SK-N-SH (cell line): ENCODE data around the gene CACNA2D3. TPM values are rescaled to one million over a fixed set of nuclear protein-coding genes. Genes with fewer than 3 reads are reported as not detected.

ENCODE experiments used
- CTCF ChIA-PET: fragments of 300-600, 350-600 bp; formaldehyde crosslinking; extraction: SDS; loops from one replicate; lab custom pipeline; 2021; lab: Yijun Ruan, JAX
- POLR2A ChIA-PET: fragments of 350-600 bp; sonication (Branson Sonifier 250); formaldehyde crosslinking; extraction: SDS; loops from one replicate; lab custom pipeline; 2020; ENCODE audit warnings: antibody characterized with exemption, inconsistent platforms; lab: Yijun Ruan, JAX
- DNase-seq: peaks from one replicate; pipeline ENCODE4 v3.0.0; 2012
- H2AFZ ChIP-seq: fragments of 200-600 bp; sonication (generic); 2 replicates; pipeline ENCODE4 v1.8.1; 2016; ENCODE audit warnings: antibody characterized with exemption, mild to moderate bottlenecking, low read depth
- H3F3A ChIP-seq: fragments of 200-600 bp; sonication (generic); replicated peaks from 2 replicates; pipeline ENCODE3; 2016; ENCODE audit warnings: antibody characterized with exemption, mild to moderate bottlenecking; ENCODE audit not compliant: insufficient read depth
- H3K27ac ChIP-seq, 2 experiments: fragments of 200-500 bp in 1 of 2; fragments of 200-600 bp in 1 of 2; sonication (Bioruptor generic) in 1 of 2; sonication (generic), shearing (Covaris generic) in 1 of 2; 2 replicates each; pipeline versions ENCODE4 v1.5.1 to v1.6.1; 2014 to 2016; ENCODE audit warnings: low read depth in 2 of 2, inconsistent platforms in 1 of 2, low read length in 1 of 2, mild to moderate bottlenecking in 1 of 2, mixed read lengths in 1 of 2
- H3K27me3 ChIP-seq: fragments of 200-600 bp; sonication (generic), shearing (Covaris generic); 2 replicates; pipeline ENCODE4 v1.6.1; 2016; ENCODE audit warnings: mixed run types; ENCODE audit not compliant: insufficient read depth
- H3K36me3 ChIP-seq, 2 experiments: fragments of 200-500 bp in 1 of 2; fragments of 200-600 bp in 1 of 2; sonication (Bioruptor generic) in 1 of 2; sonication (generic) in 1 of 2; replicated peaks in 1 of 2; 2 replicates each; pipeline versions ENCODE3 to v1.5.1; 2014 to 2016; ENCODE audit warnings: low read length in 1 of 2, mild to moderate bottlenecking in 1 of 2; ENCODE audit not compliant: insufficient read depth in 2 of 2, control insufficient read depth in 1 of 2
- H3K4me1 ChIP-seq, 2 experiments: fragments of 200-500 bp in 1 of 2; fragments of 200-600 bp in 1 of 2; sonication (Bioruptor generic) in 1 of 2; sonication (generic), shearing (Covaris generic) in 1 of 2; 2 replicates each; pipeline versions ENCODE4 v1.5.1 to v1.6.1; 2014 to 2016; ENCODE audit warnings: low read depth in 1 of 2, low read length in 1 of 2, mixed run types in 1 of 2; ENCODE audit not compliant: insufficient read depth in 2 of 2, control insufficient read depth in 1 of 2
- H3K4me2 ChIP-seq: fragments of 200-600 bp; sonication (generic), shearing (Covaris generic); 2 replicates; pipeline ENCODE4 v1.6.1; 2017; ENCODE audit warnings: mixed run types
- H3K4me3 ChIP-seq, 2 experiments: fragments of 200-500 bp in 1 of 2; fragments of 200-600 bp in 1 of 2; sonication (Bioruptor generic) in 1 of 2; sonication (generic), shearing (Covaris generic) in 1 of 2; 2 replicates each; pipeline versions ENCODE4 v1.5.1 to v1.8.1; 2014 to 2016; ENCODE audit warnings: low read depth in 2 of 2, inconsistent platforms in 1 of 2, low read length in 1 of 2, mild to moderate bottlenecking in 1 of 2, mixed read lengths in 1 of 2, moderate library complexity in 1 of 2
- H3K79me2 ChIP-seq: fragments of 200-600 bp; sonication (generic); 2 replicates; pipeline ENCODE4 v1.8.1; 2017; ENCODE audit warnings: mild to moderate bottlenecking; ENCODE audit not compliant: insufficient read depth
- H3K9ac ChIP-seq: fragments of 200-600 bp; sonication (generic); 2 replicates; pipeline ENCODE4 v1.6.1; 2017; ENCODE audit warnings: mixed run types
- H3K9me2 ChIP-seq: fragments of 200-600 bp; sonication (generic); 2 replicates; pipeline ENCODE4 v1.6.1; 2017; ENCODE audit warnings: mixed run types
- H3K9me3 ChIP-seq: fragments of 200-600 bp; sonication (generic); 2 replicates; pipeline ENCODE4 v1.6.1; 2017; ENCODE audit warnings: mixed run types, mild to moderate bottlenecking, moderate library complexity
- H4K20me1 ChIP-seq: fragments of 200-600 bp; sonication (generic); 2 replicates; pipeline ENCODE4 v1.6.1; 2017; ENCODE audit warnings: mild to moderate bottlenecking, mixed run types; ENCODE audit not compliant: insufficient read depth
- CHD2 ChIP-seq: fragments of 150-350 bp; IDR thresholded peaks from 2 replicates; pipeline ENCODE4 v1.6.1; 2018; ENCODE audit warnings: low read length; ENCODE audit not compliant: partially characterized antibody
- FOXJ3 ChIP-seq: sonication (generic); formaldehyde crosslinking; IDR thresholded peaks from 2 replicates; pipeline ENCODE4 v1.5.1; 2020; ENCODE audit warnings: mild to moderate bottlenecking, missing genetic modification reagents
- FOXM1 ChIP-seq: IDR thresholded peaks from 2 replicates; pipeline ENCODE4 v1.4.0; 2012; ENCODE audit warnings: low read depth, mild to moderate bottlenecking
- IRF3 ChIP-seq: fragments of 150-350 bp; IDR thresholded peaks from 2 replicates; pipeline ENCODE4 v1.6.1; 2016; ENCODE audit warnings: mild to moderate bottlenecking, low read depth, low read length
- MAX ChIP-seq: IDR thresholded peaks from 2 replicates; pipeline ENCODE4 v1.4.0; 2012; ENCODE audit warnings: low read depth
- MXI1 ChIP-seq: IDR thresholded peaks from 2 replicates; pipeline ENCODE4 v1.6.1; 2012; ENCODE audit warnings: mild to moderate bottlenecking, low read depth, low read length, improper control_type of control experiment
- POLR2AphosphoS5 ChIP-seq: IDR thresholded peaks from 2 replicates; pipeline ENCODE4 v1.6.1; 2012; ENCODE audit warnings: low read depth, low read length
- RAD21 ChIP-seq: IDR thresholded peaks from 2 replicates; pipeline ENCODE4 v1.6.1; 2012; ENCODE audit warnings: mild to moderate bottlenecking, low read length
- RXRA ChIP-seq: IDR thresholded peaks from 2 replicates; pipeline ENCODE4 v1.4.0; 2012; ENCODE audit warnings: low read depth, mild to moderate bottlenecking, borderline replicate concordance
- SIN3A ChIP-seq: IDR thresholded peaks from 2 replicates; pipeline ENCODE4 v1.6.1; 2012; ENCODE audit warnings: low read depth, mild to moderate bottlenecking, low read length, moderate library complexity, borderline replicate concordance
- TAF1 ChIP-seq: IDR thresholded peaks from 2 replicates; pipeline ENCODE4 v1.6.1; 2012; ENCODE audit warnings: low read depth, mild to moderate bottlenecking, low read length, moderate library complexity, borderline replicate concordance
- TEAD4 ChIP-seq: IDR thresholded peaks from 2 replicates; pipeline ENCODE4 v1.4.0; 2012; ENCODE audit warnings: mild to moderate bottlenecking, borderline replicate concordance; ENCODE audit not compliant: insufficient read depth
- WGBS: methylation state at CpG from one replicate; pipeline ENCODE4 v1.1.6; 2017; ENCODE audit warnings: low lambda C conversion rate; 5-methylcytosine and 5-hydroxymethylcytosine counted together
- polyA plus RNA-seq, 3 experiments: library from polyadenylated mRNA; depleted of rRNA; stranded (reverse); fragments of >200 nt; gene quantifications; 2 replicates each; pipeline ENCODE4 v1.2.3, GENCODE V29; 2012

The CACNA2D3 gene
- polyA plus RNA-seq, 1 of the 3 experiments (the other 2 are of a cell fraction) = 0.15 TPM

DNA sequence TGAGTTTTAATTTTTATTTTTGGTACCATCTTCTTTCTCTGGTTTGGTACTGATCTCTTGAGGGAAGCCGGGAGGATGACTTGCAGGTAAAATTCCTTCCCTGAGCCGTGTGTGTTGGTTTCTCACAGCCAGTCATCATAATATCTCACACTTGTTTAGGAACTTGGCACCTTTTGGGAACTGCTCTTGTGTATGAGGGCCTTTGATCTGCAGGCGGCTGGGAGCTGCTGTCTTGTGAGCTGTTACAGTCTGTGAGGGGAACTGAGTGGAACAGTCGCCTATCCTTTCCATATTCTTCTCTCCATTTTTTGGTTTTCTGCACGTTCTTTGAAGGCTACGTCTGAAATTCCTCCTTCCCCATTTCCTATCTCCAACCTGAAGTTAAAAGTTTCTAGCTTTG, 75.2 kb downstream of the CACNA2D3 start:
- TF ChIP-seq MXI1 = no peak
- no peak for TF ChIP-seq CHD2
- no peak for TF ChIP-seq POLR2AphosphoS5
- TF ChIP-seq IRF3 = no peak
- TF ChIP-seq MAX = no peak
- TF ChIP-seq RXRA = no peak
- no peak for TF ChIP-seq FOXJ3 (CRISPR knock-in tag)
- TF ChIP-seq SIN3A = no peak
- TF ChIP-seq TEAD4 = no peak
- TF ChIP-seq RAD21 = no peak
- TF ChIP-seq, all 33 proteins: peak for 0
- POLR2A ChIA-PET = no interaction called here
- WGBS = 20% methylated on average over 6 of the region's 6 CpGs
- H2AFZ ChIP-seq = no peak overlapping the region
- H3F3A ChIP-seq = no peaks in the 10 kb centered on the region
- CTCF ChIA-PET = no interaction called here
- no peaks in the 10 kb centered on the region for H3K27me3 ChIP-seq
- H3K9ac ChIP-seq = no peak overlapping the region
- H3K79me2 ChIP-seq = no peaks in the 10 kb centered on the region
- no peak overlapping the region for H3K4me2 ChIP-seq
- H3K9me3 ChIP-seq = no peaks in the 10 kb centered on the region
- H3K27ac ChIP-seq = no peak overlapping the region
- no peaks in the 10 kb centered on the region for H3K4me1 ChIP-seq
- H3K9me2 ChIP-seq = no peaks in the 10 kb centered on the region
- no peaks in the 10 kb centered on the region for H3K36me3 ChIP-seq
- no peak for DNase-seq
- H4K20me1 ChIP-seq = no peaks in the 10 kb centered on the region
- no peak overlapping the region for H3K4me3 ChIP-seq

GRCh38 chr3:54198556-54198955, 76.2 kb downstream of the CACNA2D3 start:
- Histone ChIP-seq H3K9me2 (no peaks in the 10 kb centered on the region), H3K4me3 (no peak overlapping the region), H2AFZ (no peak overlapping the region), H3K27me3 (no peaks in the 10 kb centered on the region), H3K9me3 (no peaks in the 10 kb centered on the region), H3K9ac (no peak overlapping the region), H3K4me1 (no peaks in the 10 kb centered on the region), H3K27ac (no peak overlapping the region), H3K79me2 (no peaks in the 10 kb centered on the region), H3K36me3 (no peaks in the 10 kb centered on the region), H4K20me1 (no peaks in the 10 kb centered on the region), H3K4me2 (no peak overlapping the region), H3F3A (no peaks in the 10 kb centered on the region)
- no peak for DNase-seq
- TF ChIP-seq TAF1 (no peak), IRF3 (no peak), FOXM1 (no peak), CHD2 (no peak)
- POLR2A ChIA-PET = no interaction called here
- CTCF ChIA-PET = no interaction called here
- 20% methylated on average over 7 of the region's 9 CpGs for WGBS
